GM18909 (cell line): ENCODE data around the gene DIO1.
"Not testable (repeated sequence)": the region's sequence is repeated elsewhere in the genome, so short reads cannot be mapped to it uniquely, and the experiment has no call there.

Source experiments
- ATAC-seq: cut with Tn5 transposase; IDR thresholded peaks from one replicate; pipeline ENCODE4 v1.9.1; 2021; ENCODE audit warnings: mild to moderate bottlenecking; ENCODE audit not compliant: unreplicated experiment, poor library complexity

DIO1 gene

DNA sequence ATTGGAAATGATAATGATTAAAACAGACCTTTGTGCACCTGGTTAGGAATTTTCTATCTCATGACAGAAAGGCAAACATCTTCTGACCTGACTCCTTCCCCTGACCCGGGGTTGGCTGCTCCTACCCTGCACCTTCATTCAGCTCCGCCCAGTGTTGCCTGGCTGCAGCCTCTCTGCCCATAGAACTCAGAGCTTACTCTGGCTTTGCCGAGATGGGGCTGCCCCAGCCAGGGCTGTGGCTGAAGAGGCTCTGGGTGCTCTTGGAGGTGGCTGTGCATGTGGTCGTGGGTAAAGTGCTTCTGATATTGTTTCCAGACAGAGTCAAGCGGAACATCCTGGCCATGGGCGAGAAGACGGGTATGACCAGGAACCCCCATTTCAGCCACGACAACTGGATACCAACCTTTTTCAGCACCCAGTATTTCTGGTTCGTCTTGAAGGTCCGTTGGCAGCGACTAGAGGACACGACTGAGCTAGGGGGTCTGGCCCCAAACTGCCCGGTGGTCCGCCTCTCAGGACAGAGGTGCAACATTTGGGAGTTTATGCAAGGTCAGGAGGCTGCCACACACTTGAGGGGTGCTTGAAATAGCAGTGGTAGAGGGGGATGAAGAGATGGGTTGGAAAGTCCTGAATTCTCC lies at the start of gene DIO1:
Gene DIO1, plus strand, starts transcription at position 189 of the 638 bp plus-strand sequence. Its CDS starts 24 bp downstream, at position 213.
- no peak for ATAC-seq

GRCh38 chr1:53847980-53848379 lies 46.0 kb upstream of the DIO1 start:
- ATAC-seq: no peak

DNA sequence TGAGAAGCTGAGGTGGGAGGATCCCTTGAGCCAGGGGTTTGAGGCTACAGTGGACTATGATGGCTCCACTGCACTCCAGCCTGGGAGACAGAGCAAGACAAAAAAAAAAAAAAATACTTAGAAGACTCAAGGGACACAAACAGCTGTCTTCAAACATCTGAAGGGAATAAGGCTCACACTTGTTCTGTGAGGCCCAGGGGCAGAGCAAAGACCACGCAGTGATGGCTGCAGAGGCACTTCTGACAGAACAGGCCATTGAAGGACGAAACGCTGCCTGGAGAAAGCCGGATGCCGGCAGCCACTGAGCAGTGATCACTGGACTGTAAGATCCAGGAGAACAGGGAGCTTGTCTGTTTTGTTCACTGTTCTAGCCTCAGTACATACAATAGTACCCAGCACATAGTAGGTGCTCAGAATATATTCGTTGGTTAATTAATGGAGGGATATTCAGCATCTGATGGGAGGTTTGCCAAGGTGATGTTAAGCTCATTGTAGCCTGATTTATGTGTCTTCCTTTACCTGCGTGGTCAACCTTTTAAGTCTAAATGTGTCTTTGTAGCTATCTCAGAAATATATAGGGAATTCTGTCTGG lies 43.8 kb upstream of the DIO1 start:
- ATAC-seq: no peak

GRCh38 chr1:53851571-53852285 lies 42.3 kb upstream of the DIO1 start:
- ATAC-seq: no peak

DNA sequence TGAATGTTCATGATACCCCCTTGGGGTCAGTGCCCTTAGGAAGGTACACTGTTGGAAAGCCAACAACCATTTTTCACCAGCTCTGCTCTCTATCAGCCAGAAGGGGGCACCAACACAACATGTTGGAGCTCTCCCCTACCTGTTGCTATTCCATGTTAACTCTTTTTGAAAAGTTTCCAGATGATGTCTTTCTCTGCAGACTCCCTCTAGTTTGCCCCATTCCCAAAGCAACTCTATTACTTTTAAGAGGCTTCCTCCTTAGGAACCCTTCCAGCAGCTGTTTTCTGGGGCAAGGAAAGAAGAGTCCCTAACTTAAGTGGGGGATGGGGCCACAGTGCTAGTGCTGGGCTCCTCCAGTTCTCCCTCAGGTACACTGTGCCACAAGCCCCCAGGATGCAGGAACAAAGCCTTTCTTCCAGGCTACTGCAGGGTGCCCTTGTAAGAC lies 33.0 kb upstream of the DIO1 start:
- no peak for ATAC-seq

GRCh38 chr1:53862507-53862906 lies 31.5 kb upstream of the DIO1 start:
- no peak for ATAC-seq

DNA sequence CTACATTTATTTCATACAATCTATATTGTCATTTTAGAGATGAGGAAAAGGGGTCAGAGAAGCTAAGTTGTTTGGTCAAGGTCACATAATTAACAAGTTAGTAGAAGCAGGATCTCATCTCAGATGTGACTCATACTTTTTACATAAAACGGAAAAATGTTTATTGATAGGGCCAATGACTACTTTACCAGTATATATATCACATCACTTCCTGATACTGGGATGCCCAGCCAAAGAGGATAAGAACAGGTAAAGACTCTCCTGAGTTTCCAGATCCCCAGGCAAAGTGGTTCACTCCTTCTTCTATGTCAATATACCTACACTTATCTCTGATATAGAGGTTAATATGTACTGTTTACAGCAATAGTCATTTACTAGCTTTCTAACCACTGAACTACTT lies 25.4 kb upstream of the DIO1 start:
- ATAC-seq: no peak

GRCh38 chr1:53869454-53870117 lies 24.4 kb upstream of the DIO1 start:
- no peak for ATAC-seq

DNA sequence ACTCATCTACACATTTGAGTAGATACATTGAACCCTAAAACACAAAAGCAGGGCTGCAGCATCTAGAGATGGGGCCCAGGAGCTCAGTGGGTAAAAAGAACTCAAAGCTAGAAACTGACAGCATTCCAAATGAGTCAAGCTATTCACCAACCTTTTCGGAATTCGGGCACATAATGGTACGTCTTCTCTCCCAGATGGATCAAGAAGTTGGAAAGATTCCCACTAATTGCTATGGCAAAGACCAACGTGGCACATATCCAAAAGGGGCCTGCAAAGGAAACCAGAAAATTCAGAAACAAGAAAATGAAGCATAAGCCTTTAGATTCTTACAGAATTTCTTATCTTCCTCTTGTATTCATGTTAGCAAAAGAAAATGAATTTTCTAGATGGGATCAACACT lies 22.8 kb upstream of the DIO1 start:
- ATAC-seq: no peak

DNA sequence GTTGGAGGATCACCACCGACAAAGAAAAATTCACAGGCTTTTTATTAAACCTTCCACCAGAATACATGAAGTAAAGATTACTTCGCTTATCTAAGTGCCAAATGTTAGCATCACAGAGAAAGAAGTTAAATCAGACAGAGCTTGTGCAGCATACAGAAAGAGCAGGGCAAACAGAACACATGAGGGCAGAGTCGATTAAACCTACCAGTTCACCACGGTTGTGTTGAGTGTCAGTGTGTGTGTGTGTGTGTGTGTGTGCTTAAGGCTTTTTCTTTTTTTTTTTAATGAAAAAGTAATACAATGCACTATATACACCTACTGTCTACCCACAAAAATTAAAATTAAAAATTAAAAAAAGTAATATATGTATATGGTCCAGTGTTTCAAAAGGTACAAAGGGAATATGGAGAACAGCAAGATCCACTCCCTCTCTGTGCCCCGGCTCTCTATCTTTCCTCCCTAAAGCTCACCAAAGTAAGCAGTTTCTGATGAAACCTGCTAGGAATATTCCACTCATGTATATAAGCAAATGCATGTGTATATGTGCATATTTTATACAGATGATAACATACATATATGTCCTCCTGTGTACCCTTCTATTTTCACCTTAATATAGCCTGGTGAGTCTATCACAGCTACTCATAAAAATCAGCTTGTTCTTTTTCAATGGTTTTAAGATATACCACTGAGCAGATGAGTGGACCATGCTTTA lies 22.1 kb upstream of the DIO1 start:
- ATAC-seq: no peak

DNA sequence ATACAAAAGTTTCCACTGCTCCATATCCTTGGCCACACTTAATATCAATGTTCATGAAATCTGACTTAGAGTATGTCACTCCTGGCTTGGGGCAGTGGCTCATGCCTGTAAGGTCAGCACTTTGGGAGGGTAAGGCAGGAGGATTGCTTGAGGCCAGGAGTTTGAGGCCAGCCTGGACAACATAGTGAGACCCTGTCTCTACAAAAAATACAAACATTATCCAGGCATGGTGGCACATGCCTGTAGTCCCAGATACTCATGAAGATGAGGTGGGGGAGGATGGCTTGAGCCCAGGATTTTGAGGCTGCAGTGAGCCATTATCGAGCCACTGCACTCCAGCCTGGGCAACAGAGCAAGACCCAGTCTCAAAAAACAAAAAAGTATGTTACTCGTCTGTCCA lies 18.8 kb upstream of the DIO1 start:
- ATAC-seq: not testable (repeated sequence)

DNA sequence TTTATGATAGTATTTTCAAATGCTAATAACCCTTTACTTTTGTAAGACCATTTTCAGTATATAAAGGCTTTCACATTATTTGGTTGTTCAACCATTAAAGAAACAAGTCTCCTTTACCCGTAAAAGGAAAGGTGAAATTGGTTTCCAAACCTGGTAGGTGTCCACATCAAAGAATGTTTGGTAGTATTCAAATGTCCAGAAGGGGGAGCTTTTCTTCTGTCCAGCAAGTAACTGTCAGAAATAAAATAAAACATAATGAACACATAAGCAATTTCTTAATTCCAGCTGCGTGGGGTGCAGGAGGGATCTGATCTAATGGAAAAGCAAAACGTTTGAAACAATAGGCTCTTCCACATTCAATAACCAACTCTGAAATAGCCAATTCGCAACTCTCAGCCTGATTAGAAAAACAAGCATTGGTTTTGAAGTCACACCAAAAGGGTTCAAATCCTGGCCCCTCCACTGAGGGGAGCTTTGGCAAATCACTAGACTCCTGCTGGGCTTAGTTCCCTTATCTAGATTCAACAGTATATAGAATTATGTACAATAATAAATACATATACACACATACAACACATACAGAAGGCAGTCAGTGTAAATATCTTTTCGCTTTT lies 15.4 kb upstream of the DIO1 start:
- ATAC-seq: no peak

GRCh38 chr1:53881853-53882252 lies 12.1 kb upstream of the DIO1 start:
- ATAC-seq: not testable (repeated sequence)

GRCh38 chr1:53883600-53883999 lies 10.4 kb upstream of the DIO1 start:
- not testable (repeated sequence) for ATAC-seq

DNA sequence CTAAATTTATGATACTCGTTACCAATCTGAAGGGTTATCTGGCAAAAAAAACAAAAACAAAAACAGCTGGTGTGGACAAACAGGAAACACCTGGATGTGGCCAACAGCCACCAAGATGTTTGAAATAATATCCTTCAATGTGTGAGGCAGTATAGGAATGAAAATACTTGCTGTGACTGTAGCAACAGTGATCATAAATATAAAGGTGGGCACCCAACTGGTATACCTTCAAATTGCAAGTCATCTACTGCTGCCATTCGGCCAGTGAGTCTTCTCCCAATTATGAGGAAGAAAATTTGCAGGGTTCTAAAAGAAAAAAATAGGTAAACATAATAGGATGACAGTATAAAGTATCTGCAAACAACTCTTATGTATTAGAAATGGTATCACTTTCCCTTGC lies 5.3 kb upstream of the DIO1 start:
- no peak for ATAC-seq

DNA sequence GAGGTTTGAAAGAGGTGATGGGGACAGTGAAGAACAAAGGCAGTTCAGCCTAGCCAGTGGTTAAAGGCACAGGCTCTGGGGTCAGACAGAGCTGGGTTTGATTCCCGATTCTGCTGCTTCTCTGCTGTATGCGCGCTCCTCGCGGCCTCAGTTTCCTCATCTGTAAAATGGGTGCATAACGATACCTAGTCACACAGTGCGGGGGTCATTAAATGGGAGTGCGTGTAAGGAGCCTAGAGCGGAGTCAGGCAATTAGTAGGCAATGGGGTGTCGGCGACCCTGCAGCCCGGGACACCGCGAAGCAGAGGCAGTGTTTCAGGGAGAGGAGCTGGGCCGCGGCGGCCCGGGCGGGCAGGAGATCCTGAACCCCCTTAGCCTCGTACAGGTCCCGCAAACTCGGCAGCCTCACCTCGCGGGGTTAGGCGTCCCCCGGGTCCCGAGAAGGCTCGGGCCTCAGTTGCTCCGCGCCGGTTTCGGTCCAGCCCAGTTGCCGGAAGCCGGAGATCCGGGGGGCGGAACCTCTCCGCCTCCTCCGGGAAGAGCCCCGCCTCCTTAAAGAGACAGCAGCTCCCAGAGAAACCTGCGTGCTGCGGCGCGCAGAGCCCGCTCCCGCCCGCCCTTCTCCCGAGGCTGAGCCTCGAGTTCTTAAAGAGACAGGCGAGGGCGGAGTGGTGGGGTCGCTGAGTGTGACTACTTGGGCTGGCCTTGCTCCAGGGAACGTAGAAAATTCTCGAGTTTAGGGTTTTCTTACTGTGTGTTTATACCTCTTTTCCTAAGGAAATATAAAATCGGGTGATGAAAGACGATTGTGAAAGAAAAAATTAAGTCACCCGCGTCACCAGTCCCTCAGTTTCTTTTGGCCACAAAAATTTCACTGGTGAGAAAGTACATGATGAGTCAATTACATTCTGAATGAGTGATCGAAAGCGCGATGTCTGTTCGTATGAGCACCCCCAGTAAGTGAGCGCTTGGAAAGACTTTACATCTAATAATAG lies 4.4 kb upstream of the DIO1 start, which contains the start of gene YIPF1:
Gene YIPF1, minus strand, starts transcription at position 494 of the 995 bp plus-strand sequence. CDS start 860 bp downstream, outside the sequence.
- peak; percentile 83 for ATAC-seq

DNA sequence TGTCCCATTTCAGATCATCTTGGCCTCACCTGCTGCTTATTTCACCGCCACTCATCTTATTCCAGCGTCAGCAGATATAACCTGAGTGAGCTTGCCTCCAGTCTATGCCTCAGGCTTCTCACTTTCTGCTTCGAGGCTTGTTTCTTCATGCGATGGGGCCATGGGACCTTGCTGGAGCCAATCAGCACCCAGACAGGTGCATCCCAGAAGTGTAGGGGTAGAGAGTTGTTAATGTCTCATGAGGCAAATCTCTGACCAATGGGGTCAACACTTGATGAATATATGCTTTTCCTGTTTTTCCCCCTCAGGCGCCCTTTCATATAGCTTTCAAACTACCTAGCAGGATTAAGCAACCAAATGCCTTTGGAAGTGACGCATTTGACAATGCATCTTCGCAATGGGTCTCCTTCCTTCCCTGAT lies 3.5 kb upstream of the DIO1 start:
- ATAC-seq: no peak

DNA sequence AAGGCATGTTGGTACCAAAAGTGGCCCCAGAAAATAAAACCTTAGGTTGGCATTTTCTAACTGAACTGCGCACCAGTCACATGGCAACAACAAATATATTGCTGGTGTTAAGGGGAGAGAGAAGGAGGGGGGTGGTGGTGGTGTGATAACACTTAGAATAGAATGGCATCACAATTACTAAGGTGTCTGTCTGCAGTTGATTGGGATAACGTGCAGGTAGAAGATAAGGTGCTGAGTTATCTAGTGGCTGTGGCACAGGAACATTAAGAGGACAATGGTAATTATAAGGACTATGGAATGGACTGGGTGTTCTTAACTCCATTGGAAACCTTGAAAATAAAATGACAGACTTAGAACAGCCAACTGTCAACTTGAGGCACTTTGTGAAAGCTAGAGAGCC lies 3.0 kb upstream of the DIO1 start:
- no peak for ATAC-seq

DNA sequence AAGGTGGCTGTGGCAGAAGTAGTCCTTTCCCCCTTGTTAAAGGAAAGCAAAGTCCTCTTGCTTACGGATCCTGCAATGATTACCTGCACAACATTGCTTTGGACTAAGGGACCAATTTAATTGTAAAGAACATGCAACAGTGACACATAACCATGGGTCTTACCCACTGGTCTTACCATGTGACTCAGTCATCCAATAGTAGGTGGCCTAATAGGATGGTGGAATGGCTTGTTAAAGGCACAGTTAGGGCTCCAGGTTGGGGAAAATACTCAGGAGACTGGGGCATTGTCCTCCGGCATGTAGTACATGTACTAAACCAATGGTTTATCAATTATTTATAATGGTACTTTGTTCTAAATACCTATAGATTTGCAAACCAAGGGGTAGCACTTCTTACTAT lies 2.3 kb upstream of the DIO1 start:
- ATAC-seq: no peak
